Caco-2 (cell line): Measurements from ENCODE around the gene COG4. TPM values are rescaled to one million over a fixed set of nuclear protein-coding genes. Genes with fewer than 3 reads are reported as not detected.

Source experiments
- BruUV-seq: library from RNA; stranded (reverse); fragments of 400-500 nt; replicated peaks from 2 replicates; lab custom pipeline; 2021; lab: Mats Ljungman, UMichigan
- CTCF ChIA-PET: fragments of 300-600 bp; sonication (Branson Sonifier 250); formaldehyde crosslinking; loops from one replicate; lab custom pipeline; 2022; ENCODE audit warnings: antibody characterized with exemption; lab: Charles Lee
- POLR2A ChIA-PET: fragments of 300-600 bp; sonication (Branson Sonifier 250); formaldehyde crosslinking; loops from one replicate; lab custom pipeline; 2022; ENCODE audit warnings: antibody characterized with exemption; lab: Charles Lee
- DNase-seq, 2 experiments: peaks; one replicate each; pipeline versions ENCODE4 v3.0.0 to v3.0.0-alpha.2; 2020 to 2022
- H3K27me3 ChIP-seq: replicated peaks from 2 replicates; pipeline ENCODE4 v1.6.0; 2011; ENCODE audit warnings: low read length; ENCODE audit not compliant: control insufficient read depth, insufficient read depth
- H3K36me3 ChIP-seq: 2 replicates; pipeline ENCODE4 v1.5.1; 2011; ENCODE audit warnings: low read length; ENCODE audit not compliant: control insufficient read depth, insufficient read depth
- H3K4me1 ChIP-seq: fragments of 250-450 bp; sonication (Bioruptor Pico); 2 replicates; pipeline ENCODE4 v1.5.1; 2020; ENCODE audit warnings: mild to moderate bottlenecking
- H3K4me3 ChIP-seq: 2 replicates; pipeline ENCODE4 v1.5.1; 2011; ENCODE audit warnings: low read depth, mild to moderate bottlenecking, control low read depth, low read length
- H3K9me3 ChIP-seq: fragments of 250-450 bp; sonication (Bioruptor Pico); 2 replicates; pipeline ENCODE4 v1.5.1; 2020; ENCODE audit warnings: mild to moderate bottlenecking, moderate library complexity
- H3K27ac Mint-ChIP-seq: one replicate; pipeline ENCODE4 v1.8.0; 2022; ENCODE audit warnings: mixed read lengths; ENCODE audit not compliant: unreplicated experiment
- H3K27me3 Mint-ChIP-seq: one replicate; pipeline ENCODE4 v1.8.0; 2022; ENCODE audit warnings: mixed read lengths; ENCODE audit not compliant: insufficient read depth, unreplicated experiment
- H3K36me3 Mint-ChIP-seq: one replicate; pipeline ENCODE4 v1.8.0; 2022; ENCODE audit warnings: mild to moderate bottlenecking, mixed read lengths; ENCODE audit not compliant: insufficient read depth, unreplicated experiment
- H3K4me1 Mint-ChIP-seq: one replicate; pipeline ENCODE4 v1.8.0; 2022; ENCODE audit warnings: low read depth, mixed read lengths; ENCODE audit not compliant: unreplicated experiment
- H3K4me3 Mint-ChIP-seq: one replicate; pipeline ENCODE4 v1.8.0; 2022; ENCODE audit warnings: mild to moderate bottlenecking, moderate library complexity, mixed read lengths; ENCODE audit not compliant: unreplicated experiment
- H3K9me3 Mint-ChIP-seq: one replicate; pipeline ENCODE4 v1.8.0; 2022; ENCODE audit warnings: mixed read lengths; ENCODE audit not compliant: unreplicated experiment
- CTCF ChIP-seq, 2 experiments: fragments of 200-600 bp in 1 of 2; IDR thresholded peaks; 1 replicate in 1 of 2; 2 replicates in 1 of 2; pipeline versions ENCODE4 v1.5.1 to v1.8.0; 2011 to 2022; ENCODE audit warnings: antibody characterized with exemption in 1 of 2, control low read depth in 1 of 2, inconsistent platforms in 1 of 2, low read depth in 1 of 2, low read length in 1 of 2, mild to moderate bottlenecking in 1 of 2, moderate library complexity in 1 of 2; ENCODE audit not compliant: insufficient read depth in 1 of 2, severe bottlenecking in 1 of 2, unreplicated experiment in 1 of 2
- intact Hi-C: fragments of 100-400 bp; cut with micrococcal nuclease; formaldehyde crosslinking; loops from one replicate; pipeline ENCODE4 v1.10.0; 2022; ENCODE audit not compliant: unreplicated experiment
- total RNA-seq: library from RNA; stranded (reverse); gene quantifications from 2 replicates; pipeline ENCODE4 v1.2.3, GENCODE V29; 2022

COG4 gene
- total RNA-seq, 1 experiment from 2014 or later: 88.5 TPM

GRCh38 chr16:70466805-70467076 lies 56.6 kb downstream of the COG4 start:
- H3K27me3 Mint-ChIP-seq: no peaks in the 10 kb centered on the region
- H3K4me3 ChIP-seq: no peak overlapping the region
- BruUV-seq: no TSS peak
- H3K36me3 Mint-ChIP-seq: peaks cover 5% of the 10 kb centered on the region
- ChIA-PET CTCF (interaction anchor here (0.6 to 1.5 kb wide), 4 partner anchors 76 to 147 kb away, joined by 3 to 4 read pairs (median 3); no protein-coding TSS in a partner anchor), POLR2A (interaction anchor here (1.8 kb wide), 1 partner anchor 86 kb away, joined by 6 read pairs; no protein-coding TSS in a partner anchor)
- no peaks in the 10 kb centered on the region for H3K9me3 Mint-ChIP-seq
- no peaks in the 10 kb centered on the region for H3K27me3 ChIP-seq
- H3K4me3 Mint-ChIP-seq: no peak overlapping the region
- intact Hi-C loops: no loop called here
- no peak overlapping the region for H3K27ac Mint-ChIP-seq
- no peak for TF ChIP-seq CTCF (IDR thresholded peaks at IDR 0.05; ENCODE audit: insufficient read depth in 1 of 2, low read depth in 1 of 2, low read length in 1 of 2, severe bottlenecking in 1 of 2, unreplicated experiment in 1 of 2)
- H3K4me1 Mint-ChIP-seq: peaks cover 7% of the 10 kb centered on the region
- peaks cover 8% of the 10 kb centered on the region; the same call in 1 of the 2 replicates for H3K4me1 ChIP-seq
- no peak for DNase-seq
- 0 out of 2 replicates have a peak, but pooled peaks cover 3% of the 10 kb centered on the region for H3K36me3 ChIP-seq
- no peaks in the 10 kb centered on the region for H3K9me3 ChIP-seq

- intact Hi-C loops: no loop called here
- Histone ChIP-seq H3K9me3 (no peaks in the 10 kb centered on the region), H3K27me3 (no peaks in the 10 kb centered on the region), H3K36me3 (0 out of 2 replicates have a peak, but pooled peaks cover 3% of the 10 kb centered on the region), H3K4me1 (peaks cover 7% of the 10 kb centered on the region; the same call in 1 of the 2 replicates), H3K4me3 (no peak overlapping the region)
- TF ChIP-seq CTCF (IDR thresholded peaks at IDR 0.05; ENCODE audit: insufficient read depth in 1 of 2, low read depth in 1 of 2, low read length in 1 of 2, severe bottlenecking in 1 of 2, unreplicated experiment in 1 of 2): no peak
- Mint-ChIP-seq H3K4me3 (no peak overlapping the region), H3K9me3 (no peaks in the 10 kb centered on the region), H3K36me3 (peaks cover 5% of the 10 kb centered on the region), H3K27me3 (no peaks in the 10 kb centered on the region), H3K27ac (no peak overlapping the region), H3K4me1 (peaks cover 7% of the 10 kb centered on the region)
- POLR2A ChIA-PET: interaction anchor here (1.8 kb wide), 1 partner anchor 85 kb away, joined by 6 read pairs; no protein-coding TSS in a partner anchor
- no peak for DNase-seq
- CTCF ChIA-PET: interaction anchor here (0.6 to 1.5 kb wide), 4 partner anchors 25 to 148 kb away, joined by 3 to 4 read pairs (median 3); no protein-coding TSS in a partner anchor
- no TSS peak for BruUV-seq
Measured at GRCh38 chr16:70465999-70466804, 57.2 kb downstream of the COG4 start.

GRCh38 chr16:70463235-70463634 lies 60.1 kb downstream of the COG4 start:
- POLR2A ChIA-PET: no interaction called here
- no peak for DNase-seq
- H3K27me3 Mint-ChIP-seq: no peaks in the 10 kb centered on the region
- peaks cover 6% of the 10 kb centered on the region for H3K36me3 Mint-ChIP-seq
- Histone ChIP-seq H3K36me3 (0 out of 2 replicates have a peak, but pooled peaks cover 3% of the 10 kb centered on the region), H3K27me3 (no peaks in the 10 kb centered on the region), H3K4me3 (no peak overlapping the region), H3K9me3 (no peaks in the 10 kb centered on the region), H3K4me1 (no peaks in the 10 kb centered on the region)
- H3K4me3 Mint-ChIP-seq: no peak overlapping the region
- H3K4me1 Mint-ChIP-seq: no peaks in the 10 kb centered on the region
- intact Hi-C loops: no loop called here
- CTCF ChIA-PET: no interaction called here
- no TSS peak for BruUV-seq
- TF ChIP-seq CTCF (IDR thresholded peaks at IDR 0.05; ENCODE audit: insufficient read depth in 1 of 2, low read depth in 1 of 2, low read length in 1 of 2, severe bottlenecking in 1 of 2, unreplicated experiment in 1 of 2): no peak
- H3K27ac Mint-ChIP-seq: no peak overlapping the region
- H3K9me3 Mint-ChIP-seq: no peaks in the 10 kb centered on the region
